HCT116 (cell line): Measurements from ENCODE around the gene ASB10. TPM values are rescaled to one million over a fixed set of nuclear protein-coding genes. Genes with fewer than 3 reads are reported as not detected.

Experiments
- ATAC-seq: fragments of 200-7000 bp; cut with Tn5 transposase; 2 replicates; pipeline ENCODE4 v1.9.1; 2020; ENCODE audit warnings: mild to moderate bottlenecking, moderate library complexity
- BruUV-seq: library from RNA; stranded (reverse); fragments of 400-500 nt; replicated peaks from 2 replicates; lab custom pipeline; 2021; lab: Mats Ljungman, UMichigan
- CTCF ChIA-PET: fragments of 300-600 bp; sonication (Branson Sonifier 250); formaldehyde crosslinking; loops from one replicate; lab custom pipeline; 2021; ENCODE audit warnings: antibody characterized with exemption; lab: Charles Lee
- POLR2A ChIA-PET: fragments of 300-600, 350-600 bp; sonication (Branson Sonifier 250); formaldehyde crosslinking; loops from one replicate; lab custom pipeline; 2021; ENCODE audit warnings: antibody characterized with exemption; lab: Charles Lee
- RAD21 ChIA-PET, 2 experiments: fragments of 300-600 bp; sonication (Branson Sonifier 250); formaldehyde crosslinking; loops; one replicate each; lab custom pipeline; 2023; ENCODE audit warnings: low total read pairs in 2 of 2; ENCODE audit not compliant: uncharacterized antibody in 2 of 2, unreplicated experiment in 2 of 2, low non-redundant PET in 1 of 2; lab: Charles Lee
- DNase-seq: peaks from one replicate; pipeline ENCODE4 v3.0.0-alpha.2; 2010; ENCODE audit warnings: low read depth, low spot score
- H2AFZ ChIP-seq: fragments of 200-600 bp; shearing (Covaris generic), sonication (generic); 2 replicates; pipeline ENCODE4 v1.6.1; 2017; ENCODE audit warnings: low read depth, mixed run types, mixed read lengths, antibody characterized with exemption, low read length; ENCODE audit not compliant: poor library complexity, severe bottlenecking
- H3K27ac ChIP-seq: 2 replicates; pipeline ENCODE4 v1.5.1; 2012; ENCODE audit warnings: low read depth, low read length
- H3K27me3 ChIP-seq: fragments of 200-600 bp; sonication (generic); 2 replicates; pipeline ENCODE4 v1.6.1; 2016; ENCODE audit warnings: mixed run types, low read length, mixed read lengths; ENCODE audit not compliant: insufficient read depth
- H3K36me3 ChIP-seq, 2 experiments: fragments of 200-500 bp in 1 of 2; fragments of 200-600 bp in 1 of 2; sonication (Bioruptor generic) in 1 of 2; sonication (generic) in 1 of 2; 2 replicates each; pipeline versions ENCODE4 v1.5.1 to v1.6.1; 2014 to 2016; ENCODE audit warnings: low read length in 2 of 2, inconsistent platforms in 1 of 2, mixed read lengths in 1 of 2, mixed run types in 1 of 2; ENCODE audit not compliant: insufficient read depth in 2 of 2, control insufficient read depth in 1 of 2
- H3K4me1 ChIP-seq, 2 experiments: fragments of 200-600 bp in 1 of 2; sonication (generic) in 1 of 2; 2 replicates each; pipeline versions ENCODE4 v1.5.1 to v1.6.1; 2012 to 2017; ENCODE audit warnings: low read length in 2 of 2, inconsistent platforms in 1 of 2, mild to moderate bottlenecking in 1 of 2, mixed read lengths in 1 of 2, mixed run types in 1 of 2, moderate library complexity in 1 of 2; ENCODE audit not compliant: insufficient read depth in 2 of 2, control insufficient read depth in 1 of 2
- H3K4me2 ChIP-seq: fragments of 200-600 bp; sonication (generic); 2 replicates; pipeline ENCODE4 v1.6.1; 2017; ENCODE audit warnings: mixed run types, low read length, mixed read lengths
- H3K4me3 ChIP-seq, 2 experiments: fragments of 200-600 bp in 1 of 2; sonication (generic) in 1 of 2; replicated peaks in 1 of 2; 2 replicates each; pipeline ENCODE4 v1.5.1; 2011 to 2016; ENCODE audit warnings: low read length in 2 of 2, control low read depth in 1 of 2, low read depth in 1 of 2, mild to moderate bottlenecking in 1 of 2, mixed read lengths in 1 of 2, mixed run types in 1 of 2
- H3K79me2 ChIP-seq: fragments of 200-600 bp; sonication (generic); 2 replicates; pipeline ENCODE4 v1.6.1; 2017; ENCODE audit warnings: mild to moderate bottlenecking, mixed run types, low read length, moderate library complexity, mixed read lengths; ENCODE audit not compliant: insufficient read depth
- H3K9ac ChIP-seq: fragments of 200-600 bp; sonication (generic); 2 replicates; pipeline ENCODE4 v1.6.1; 2016; ENCODE audit warnings: low read length, mixed read lengths
- H3K9me2 ChIP-seq: fragments of 200-600 bp; sonication (generic), shearing (Covaris generic); 2 replicates; pipeline ENCODE4 v1.6.1; 2017; ENCODE audit warnings: mixed run types, mild to moderate bottlenecking, moderate library complexity; ENCODE audit not compliant: insufficient read depth
- H3K9me3 ChIP-seq, 2 experiments: fragments of 200-500 bp in 1 of 2; fragments of 200-600 bp in 1 of 2; sonication (Bioruptor generic) in 1 of 2; sonication (generic) in 1 of 2; 2 replicates each; pipeline ENCODE4 v1.6.1; 2014 to 2017; ENCODE audit warnings: low read length in 2 of 2, mixed read lengths in 2 of 2, inconsistent platforms in 1 of 2, low read depth in 1 of 2, mild to moderate bottlenecking in 1 of 2, mixed run types in 1 of 2, moderate library complexity in 1 of 2; ENCODE audit not compliant: control insufficient read depth in 1 of 2, insufficient read depth in 1 of 2
- H4K20me1 ChIP-seq: fragments of 200-600 bp; sonication (generic), shearing (Covaris generic); 2 replicates; pipeline ENCODE4 v1.6.1; 2017; ENCODE audit warnings: mixed run types, mild to moderate bottlenecking, moderate library complexity; ENCODE audit not compliant: insufficient read depth
- EZH2phosphoT487 ChIP-seq: fragments of 200-600 bp; IDR thresholded peaks from 2 replicates; pipeline ENCODE4 v1.6.1; 2018; ENCODE audit warnings: antibody characterized with exemption, borderline replicate concordance
- TCF7L2 ChIP-seq: IDR thresholded peaks from 2 replicates; pipeline ENCODE4 v1.7.0; 2011; ENCODE audit warnings: borderline replicate concordance, inconsistent platforms; ENCODE audit not compliant: insufficient read depth, insufficient read length; ENCODE audit errors: extremely low read depth
- ZFX ChIP-seq: fragments of 450-650 bp; IDR thresholded peaks from 2 replicates; pipeline ENCODE4 v1.6.1; 2017
- intact Hi-C: fragments of 100-400 bp; cut with micrococcal nuclease; formaldehyde crosslinking; loops from 2 replicates; pipeline ENCODE4 v1.10.0; 2022
- total RNA-seq: library from RNA; stranded (reverse); gene quantifications from one replicate; pipeline ENCODE4 v1.2.1, GENCODE V29; 2021; ENCODE audit not compliant: unreplicated experiment
- TF ChIP-seq, protein P1 (sequence below), 3 experiments: fragments of 200-600 bp in 1 of 3; sonication (generic) in 1 of 3; IDR thresholded peaks in 2 of 3; conservative IDR thresholded peaks in 1 of 3; 2 replicates each; pipeline ENCODE4 v1.5.1; 2012 to 2017; ENCODE audit warnings: low read depth in 2 of 3, low read length in 2 of 3, antibody characterized with exemption in 1 of 3, borderline replicate concordance in 1 of 3, control low read depth in 1 of 3, mild to moderate bottlenecking in 1 of 3, mixed read lengths in 1 of 3, mixed run types in 1 of 3, moderate library complexity in 1 of 3; ENCODE audit not compliant: insufficient read depth in 1 of 3
- TF ChIP-seq, protein P2 (sequence below): IDR thresholded peaks from 2 replicates; pipeline ENCODE4 v1.6.1; 2011; ENCODE audit warnings: mild to moderate bottlenecking, low read length, moderate library complexity; ENCODE audit not compliant: insufficient replicate concordance; ENCODE audit errors: extremely low read depth
- TF ChIP-seq, protein P3 (sequence below): IDR thresholded peaks from 2 replicates; pipeline ENCODE4 v1.6.1; 2012

Gene ASB10
- total RNA-seq, 1 experiment from 2014 or later: not detected

DNA sequence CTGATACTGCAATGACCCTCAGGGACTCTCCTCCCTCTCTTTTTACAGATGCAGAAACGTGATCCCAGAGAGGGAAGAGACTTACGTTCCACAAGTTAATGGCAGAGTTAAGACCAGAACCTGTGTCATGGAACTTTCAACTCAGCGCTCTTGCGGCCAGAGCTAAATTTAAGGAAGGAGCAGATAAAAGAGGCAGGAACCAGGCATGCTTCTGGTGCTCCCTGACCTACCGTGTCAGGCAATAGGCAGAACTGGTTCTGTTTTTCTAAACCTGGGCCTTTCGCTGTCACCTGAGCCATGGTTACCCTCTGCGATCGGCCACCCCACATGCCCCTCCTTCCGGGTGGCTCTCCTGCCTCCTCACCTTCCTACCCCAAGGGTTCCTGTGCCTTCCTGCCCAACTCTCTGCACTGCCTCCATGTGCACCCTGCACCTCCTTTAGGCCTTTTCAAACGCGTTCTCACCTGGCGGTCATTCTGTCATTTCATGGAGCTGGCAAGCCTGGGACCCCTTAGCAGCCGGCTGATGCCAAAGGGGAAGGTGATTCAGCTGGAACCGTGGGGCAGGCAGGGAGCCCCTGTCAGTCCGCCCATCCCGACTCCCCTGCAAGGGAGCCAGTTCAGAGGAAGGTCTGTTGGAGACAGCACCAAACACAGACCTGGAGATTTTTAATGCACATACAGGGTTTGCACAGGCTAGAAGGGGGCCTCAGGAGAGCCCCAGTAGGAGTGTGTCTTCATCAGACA, 11.8 kb downstream of the ASB10 start:
- RAD21 ChIA-PET: no interaction called here
- no TSS peak for BruUV-seq
- Histone ChIP-seq H3K9me2 (no peaks in the 10 kb centered on the region), H3K9ac (no peak overlapping the region), H3K4me3 (no peak overlapping the region), H4K20me1 (no peaks in the 10 kb centered on the region), H3K27me3 (no peaks in the 10 kb centered on the region), H3K4me1 (no peaks in the 10 kb centered on the region), H2AFZ (no peak overlapping the region), H3K36me3 (no peaks in the 10 kb centered on the region), H3K79me2 (no peaks in the 10 kb centered on the region), H3K4me2 (no peak overlapping the region), H3K9me3 (peaks cover 0 to 8% of the 10 kb centered on the region in 2 experiments; a peak in 1 of 4 replicates), H3K27ac (no peak overlapping the region)
- CTCF ChIA-PET: no interaction called here
- intact Hi-C loops: no loop called here
- POLR2A ChIA-PET: no interaction called here
- TF ChIP-seq, protein P1, sequence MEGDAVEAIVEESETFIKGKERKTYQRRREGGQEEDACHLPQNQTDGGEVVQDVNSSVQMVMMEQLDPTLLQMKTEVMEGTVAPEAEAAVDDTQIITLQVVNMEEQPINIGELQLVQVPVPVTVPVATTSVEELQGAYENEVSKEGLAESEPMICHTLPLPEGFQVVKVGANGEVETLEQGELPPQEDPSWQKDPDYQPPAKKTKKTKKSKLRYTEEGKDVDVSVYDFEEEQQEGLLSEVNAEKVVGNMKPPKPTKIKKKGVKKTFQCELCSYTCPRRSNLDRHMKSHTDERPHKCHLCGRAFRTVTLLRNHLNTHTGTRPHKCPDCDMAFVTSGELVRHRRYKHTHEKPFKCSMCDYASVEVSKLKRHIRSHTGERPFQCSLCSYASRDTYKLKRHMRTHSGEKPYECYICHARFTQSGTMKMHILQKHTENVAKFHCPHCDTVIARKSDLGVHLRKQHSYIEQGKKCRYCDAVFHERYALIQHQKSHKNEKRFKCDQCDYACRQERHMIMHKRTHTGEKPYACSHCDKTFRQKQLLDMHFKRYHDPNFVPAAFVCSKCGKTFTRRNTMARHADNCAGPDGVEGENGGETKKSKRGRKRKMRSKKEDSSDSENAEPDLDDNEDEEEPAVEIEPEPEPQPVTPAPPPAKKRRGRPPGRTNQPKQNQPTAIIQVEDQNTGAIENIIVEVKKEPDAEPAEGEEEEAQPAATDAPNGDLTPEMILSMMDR (IDR thresholded peaks at IDR 0.05 in 2 of 3, conservative IDR thresholded peaks at IDR 0.05 in 1 of 3; ENCODE audit: borderline replicate concordance in 1 of 3, insufficient read depth in 1 of 3, low read depth in 2 of 3, low read length in 2 of 3): no peak
- TF ChIP-seq, protein P2, sequence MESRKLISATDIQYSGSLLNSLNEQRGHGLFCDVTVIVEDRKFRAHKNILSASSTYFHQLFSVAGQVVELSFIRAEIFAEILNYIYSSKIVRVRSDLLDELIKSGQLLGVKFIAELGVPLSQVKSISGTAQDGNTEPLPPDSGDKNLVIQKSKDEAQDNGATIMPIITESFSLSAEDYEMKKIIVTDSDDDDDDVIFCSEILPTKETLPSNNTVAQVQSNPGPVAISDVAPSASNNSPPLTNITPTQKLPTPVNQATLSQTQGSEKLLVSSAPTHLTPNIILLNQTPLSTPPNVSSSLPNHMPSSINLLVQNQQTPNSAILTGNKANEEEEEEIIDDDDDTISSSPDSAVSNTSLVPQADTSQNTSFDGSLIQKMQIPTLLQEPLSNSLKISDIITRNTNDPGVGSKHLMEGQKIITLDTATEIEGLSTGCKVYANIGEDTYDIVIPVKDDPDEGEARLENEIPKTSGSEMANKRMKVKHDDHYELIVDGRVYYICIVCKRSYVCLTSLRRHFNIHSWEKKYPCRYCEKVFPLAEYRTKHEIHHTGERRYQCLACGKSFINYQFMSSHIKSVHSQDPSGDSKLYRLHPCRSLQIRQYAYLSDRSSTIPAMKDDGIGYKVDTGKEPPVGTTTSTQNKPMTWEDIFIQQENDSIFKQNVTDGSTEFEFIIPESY: no peak
- TF ChIP-seq EZH2phosphoT487 (no peak), ZFX (no peak), TCF7L2 (no peak)
- TF ChIP-seq, protein P3, sequence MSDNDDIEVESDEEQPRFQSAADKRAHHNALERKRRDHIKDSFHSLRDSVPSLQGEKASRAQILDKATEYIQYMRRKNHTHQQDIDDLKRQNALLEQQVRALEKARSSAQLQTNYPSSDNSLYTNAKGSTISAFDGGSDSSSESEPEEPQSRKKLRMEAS: no peak
- ATAC-seq: no peak
- no peak for DNase-seq
